Fibroblast of lung (primary cell): ENCODE results near the gene PANK1. TPM values are rescaled to one million over a fixed set of nuclear protein-coding genes. Genes with fewer than 3 reads are reported as not detected.

Experiments used
- DNase-seq, 2 donors: peaks; one replicate each; pipeline versions ENCODE4 v3.0.0 to v3.0.0-alpha.2; 2010; ENCODE audit warnings: low read depth in 2 of 2
- H2AFZ ChIP-seq: 2 replicates; pipeline ENCODE4 v1.5.1; 2012; ENCODE audit warnings: low read length, control low read depth, inconsistent platforms
- H3K27ac ChIP-seq: 2 replicates; pipeline ENCODE4 v1.5.1; 2011; ENCODE audit warnings: low read length, control low read depth; ENCODE audit not compliant: insufficient read depth
- H3K27me3 ChIP-seq: 2 replicates; pipeline ENCODE4 v1.5.1; 2011; ENCODE audit warnings: mild to moderate bottlenecking, low read length; ENCODE audit not compliant: control insufficient read depth, insufficient read depth
- H3K36me3 ChIP-seq: 2 replicates; pipeline ENCODE4 v1.5.1; 2011; ENCODE audit warnings: low read length; ENCODE audit not compliant: control insufficient read depth, insufficient read depth
- H3K4me1 ChIP-seq: 2 replicates; pipeline ENCODE4 v1.5.1; 2011; ENCODE audit warnings: low read length; ENCODE audit not compliant: control insufficient read depth, insufficient read depth; ENCODE audit errors: extremely low read depth
- H3K4me2 ChIP-seq: 2 replicates; pipeline ENCODE4 v1.5.1; 2011; ENCODE audit warnings: low read length, control low read depth; ENCODE audit not compliant: insufficient read depth; ENCODE audit errors: extremely low read depth
- H3K4me3 ChIP-seq, 4 experiments: fragments of 200-600 bp in 1 of 4; sonication (generic) in 1 of 4; replicated peaks in 1 of 4; 2 replicates each; pipeline ENCODE4 v1.5.1; 2011 to 2016; ENCODE audit warnings: low read length in 4 of 4, low read depth in 3 of 4, mild to moderate bottlenecking in 3 of 4, control low read depth in 2 of 4, inconsistent platforms in 1 of 4, mixed read lengths in 1 of 4; ENCODE audit not compliant: insufficient read depth in 1 of 4; ENCODE audit errors: control extremely low read depth in 1 of 4
- H3K79me2 ChIP-seq: 2 replicates; pipeline ENCODE4 v1.5.1; 2012; ENCODE audit warnings: mild to moderate bottlenecking, low read length, inconsistent platforms; ENCODE audit not compliant: control insufficient read depth, insufficient read depth
- H3K9ac ChIP-seq: 2 replicates; pipeline ENCODE4 v1.5.1; 2011; ENCODE audit warnings: mild to moderate bottlenecking, low read length, control low read depth; ENCODE audit not compliant: insufficient read depth
- H3K9me3 ChIP-seq: 2 replicates; pipeline ENCODE4 v1.5.1; 2012; ENCODE audit warnings: low read depth, low read length; ENCODE audit not compliant: control insufficient read depth, insufficient read depth
- H4K20me1 ChIP-seq: 2 replicates; pipeline ENCODE4 v1.5.1; 2011; ENCODE audit warnings: low read length; ENCODE audit not compliant: control insufficient read depth, insufficient read depth; ENCODE audit errors: extremely low read depth
- EZH2 ChIP-seq: IDR thresholded peaks from 2 replicates; pipeline ENCODE4 v1.5.1; 2012; ENCODE audit warnings: low read length, control low read depth, mild to moderate bottlenecking; ENCODE audit errors: missing control alignments
- polyA plus RNA-seq, 2 donors: library from polyadenylated mRNA; depleted of rRNA in 1 of 2; stranded (reverse) in 1 of 2; unstranded in 1 of 2; fragments of >200 nt; gene quantifications; 2 replicates each; pipeline ENCODE4 v1.2.1, GENCODE V29; 2011 to 2012; ENCODE audit warnings: missing spikeins in 1 of 2
- total RNA-seq: library from RNA; depleted of rRNA; stranded (reverse); fragments of >200 nt; gene quantifications from 2 replicates; pipeline ENCODE4 v1.2.1, GENCODE V29; 2014
- TF ChIP-seq, protein P1 (sequence below), 2 donors: IDR thresholded peaks in 1 of 2; conservative IDR thresholded peaks in 1 of 2; 1 replicate in 1 of 2; 2 replicates in 1 of 2; pipeline ENCODE4 v1.5.1; 2011 to 2012; ENCODE audit warnings: low read length in 2 of 2, control low read depth in 1 of 2, inconsistent platforms in 1 of 2, low read depth in 1 of 2, mild to moderate bottlenecking in 1 of 2

The PANK1 gene
- total and polyA plus RNA-seq, 2 donors (not counting 1 experiment from before 2014, with no cell fraction given), result 5.3 to 9.2 TPM

GRCh38 chr10:89649051-89649450, 4.0 kb upstream of the PANK1 start:
- Histone ChIP-seq H3K4me1 (peaks cover 8% of the 10 kb centered on the region), H3K36me3 (no peaks in the 10 kb centered on the region), H3K4me3 (no peak overlapping the region), H3K9ac (no peak overlapping the region), H3K9me3 (no peaks in the 10 kb centered on the region), H4K20me1 (no peaks in the 10 kb centered on the region), H3K79me2 (no peaks in the 10 kb centered on the region), H2AFZ (no peak overlapping the region), H3K4me2 (no peak overlapping the region), H3K27me3 (no peaks in the 10 kb centered on the region), H3K27ac (no peak overlapping the region)
- no peak for TF ChIP-seq EZH2
- TF ChIP-seq, protein P1, sequence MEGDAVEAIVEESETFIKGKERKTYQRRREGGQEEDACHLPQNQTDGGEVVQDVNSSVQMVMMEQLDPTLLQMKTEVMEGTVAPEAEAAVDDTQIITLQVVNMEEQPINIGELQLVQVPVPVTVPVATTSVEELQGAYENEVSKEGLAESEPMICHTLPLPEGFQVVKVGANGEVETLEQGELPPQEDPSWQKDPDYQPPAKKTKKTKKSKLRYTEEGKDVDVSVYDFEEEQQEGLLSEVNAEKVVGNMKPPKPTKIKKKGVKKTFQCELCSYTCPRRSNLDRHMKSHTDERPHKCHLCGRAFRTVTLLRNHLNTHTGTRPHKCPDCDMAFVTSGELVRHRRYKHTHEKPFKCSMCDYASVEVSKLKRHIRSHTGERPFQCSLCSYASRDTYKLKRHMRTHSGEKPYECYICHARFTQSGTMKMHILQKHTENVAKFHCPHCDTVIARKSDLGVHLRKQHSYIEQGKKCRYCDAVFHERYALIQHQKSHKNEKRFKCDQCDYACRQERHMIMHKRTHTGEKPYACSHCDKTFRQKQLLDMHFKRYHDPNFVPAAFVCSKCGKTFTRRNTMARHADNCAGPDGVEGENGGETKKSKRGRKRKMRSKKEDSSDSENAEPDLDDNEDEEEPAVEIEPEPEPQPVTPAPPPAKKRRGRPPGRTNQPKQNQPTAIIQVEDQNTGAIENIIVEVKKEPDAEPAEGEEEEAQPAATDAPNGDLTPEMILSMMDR (conservative IDR thresholded peaks at IDR 0.05 in 1 of 2, IDR thresholded peaks at IDR 0.05 in 1 of 2; ENCODE audit: low read depth in 1 of 2, low read length in 2 of 2), result no peak
- no peak for DNase-seq

DNA sequence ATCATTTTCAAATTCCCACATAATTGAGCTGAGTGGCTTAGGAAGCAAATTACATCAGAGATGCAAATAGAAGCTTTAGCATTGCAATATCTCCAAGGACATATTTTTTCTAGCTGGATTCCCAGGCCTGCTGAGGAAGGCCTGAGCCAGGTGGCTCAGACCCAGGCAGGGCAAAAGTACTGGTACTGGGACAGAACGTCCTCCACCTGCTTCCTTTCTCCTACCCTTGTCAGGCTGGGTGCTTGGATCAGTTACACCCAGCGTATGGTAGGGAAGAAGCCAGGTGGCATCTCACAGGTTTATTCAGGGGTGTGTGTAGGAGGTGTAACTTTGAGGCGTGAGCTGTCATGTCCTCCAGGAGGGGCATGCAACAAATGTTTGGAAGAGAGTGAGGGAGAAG, 3.0 kb upstream of the PANK1 start:
- TF ChIP-seq EZH2, result no peak
- TF ChIP-seq, protein P1 (conservative IDR thresholded peaks at IDR 0.05 in 1 of 2, IDR thresholded peaks at IDR 0.05 in 1 of 2; ENCODE audit: low read depth in 1 of 2, low read length in 2 of 2), result no peak
- H3K27me3 ChIP-seq, result no peaks in the 10 kb centered on the region
- no peak overlapping the region for H3K27ac ChIP-seq
- H3K4me3 ChIP-seq, result no peak overlapping the region
- H3K9ac ChIP-seq, result no peak overlapping the region
- H3K79me2 ChIP-seq, result no peaks in the 10 kb centered on the region
- no peaks in the 10 kb centered on the region for H4K20me1 ChIP-seq
- peaks cover 8% of the 10 kb centered on the region for H3K4me1 ChIP-seq
- no peak overlapping the region for H2AFZ ChIP-seq
- no peak for DNase-seq
- no peak overlapping the region for H3K4me2 ChIP-seq
- H3K36me3 ChIP-seq, result no peaks in the 10 kb centered on the region
- H3K9me3 ChIP-seq, result no peaks in the 10 kb centered on the region

- H3K4me2 ChIP-seq, result no peak overlapping the region
- H4K20me1 ChIP-seq, result no peaks in the 10 kb centered on the region
- H3K9ac ChIP-seq, result no peak overlapping the region
- no peak overlapping the region for H2AFZ ChIP-seq
- H3K9me3 ChIP-seq, result no peaks in the 10 kb centered on the region
- no peaks in the 10 kb centered on the region for H3K36me3 ChIP-seq
- TF ChIP-seq EZH2, result no peak
- TF ChIP-seq, protein P1 (conservative IDR thresholded peaks at IDR 0.05 in 1 of 2, IDR thresholded peaks at IDR 0.05 in 1 of 2; ENCODE audit: low read depth in 1 of 2, low read length in 2 of 2), result no peak
- no peak for DNase-seq
- no peak overlapping the region for H3K27ac ChIP-seq
- no peak overlapping the region for H3K4me3 ChIP-seq
- H3K4me1 ChIP-seq, result peaks cover 8% of the 10 kb centered on the region
- H3K79me2 ChIP-seq, result peaks cover 7% of the 10 kb centered on the region
- H3K27me3 ChIP-seq, result no peaks in the 10 kb centered on the region
Measured at GRCh38 chr10:89646889-89647657, 2.0 kb upstream of the PANK1 start.
